Adrenal gland (tissue), 5 donors: Measurements from ENCODE around the gene DEDD2.

Source experiments
- CTCF ChIP-seq, 6 experiments: fragments of 450-650 bp in 4 of 6; fragments of 200-600 bp in 2 of 6; sonication (generic) in 1 of 6; IDR thresholded peaks; 1 replicate in 5 of 6; 2 replicates in 1 of 6; pipeline versions ENCODE4 v1.5.1 to v1.8.0; 2016 to 2021; ENCODE audit warnings: antibody characterized with exemption in 6 of 6, mild to moderate bottlenecking in 2 of 6, moderate library complexity in 1 of 6
- POLR2A ChIP-seq, 2 donors: fragments of 450-650 bp; IDR thresholded peaks; one replicate each; pipeline ENCODE4 v1.6.1; 2017; ENCODE audit warnings: antibody characterized with exemption in 2 of 2, mild to moderate bottlenecking in 2 of 2, moderate library complexity in 1 of 2
- donor health status: DM: no; HTN: no; CAD: no.

- no peak for TF ChIP-seq CTCF (IDR thresholded peaks at IDR 0.05)
- no peak for TF ChIP-seq POLR2A (IDR thresholded peaks at IDR 0.05)
These were observed 11.9 kb upstream of the DEDD2 start for GRCh38 chr19:42229301-42229854.
